NCI-H526 (cell line): ENCODE data around the gene IKBKE.

Experiments used
- DNase-seq, 2 experiments: peaks; one replicate each; lab custom pipeline; 2025; lab: John Stamatoyannopoulos, UW

IKBKE gene

DNA sequence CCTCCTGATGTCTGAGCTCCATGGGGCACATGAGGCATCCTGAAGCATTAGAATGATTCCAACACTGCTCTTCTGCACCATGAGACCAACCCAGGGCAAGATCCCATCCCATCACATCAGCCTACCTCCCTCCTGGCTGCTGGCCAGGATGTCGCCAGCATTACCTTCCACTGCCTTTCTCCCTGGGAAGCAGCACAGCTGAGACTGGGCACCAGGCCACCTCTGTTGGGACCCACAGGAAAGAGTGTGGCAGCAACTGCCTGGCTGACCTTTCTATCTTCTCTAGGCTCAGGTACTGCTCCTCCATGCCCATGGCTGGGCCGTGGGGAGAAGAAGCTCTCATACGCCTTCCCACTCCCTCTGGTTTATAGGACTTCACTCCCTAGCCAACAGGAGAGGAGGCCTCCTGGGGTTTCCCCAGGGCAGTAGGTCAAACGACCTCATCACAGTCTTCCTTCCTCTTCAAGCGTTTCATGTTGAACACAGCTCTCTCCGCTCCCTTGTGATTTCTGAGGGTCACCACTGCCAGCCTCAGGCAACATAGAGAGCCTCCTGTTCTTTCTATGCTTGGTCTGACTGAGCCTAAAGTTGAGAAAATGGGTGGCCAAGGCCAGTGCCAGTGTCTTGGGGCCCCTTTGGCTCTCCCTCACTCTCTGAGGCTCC lies 26.0 kb downstream of the IKBKE start:
- no peak for DNase-seq

DNA sequence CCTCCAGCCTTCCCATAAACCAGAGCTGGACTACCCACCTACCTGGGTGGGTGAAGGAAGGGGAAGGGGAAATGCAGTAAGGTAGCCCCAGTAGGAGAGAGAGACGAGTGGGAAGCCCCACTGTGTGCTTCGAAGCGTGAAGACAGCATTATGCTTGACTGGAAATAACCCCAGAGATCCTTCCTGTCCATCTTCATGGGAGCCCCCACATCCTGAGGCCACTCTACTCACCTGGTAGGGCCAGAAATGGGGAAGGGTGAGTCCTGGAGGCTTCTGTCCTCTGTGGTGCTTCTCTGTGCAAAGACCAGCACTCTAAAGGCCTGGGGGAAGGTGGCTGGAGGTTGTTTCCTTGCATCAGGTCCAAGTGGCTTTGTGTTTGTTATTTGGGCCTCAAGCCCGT lies 27.1 kb downstream of the IKBKE start:
- no peak for DNase-seq

DNA sequence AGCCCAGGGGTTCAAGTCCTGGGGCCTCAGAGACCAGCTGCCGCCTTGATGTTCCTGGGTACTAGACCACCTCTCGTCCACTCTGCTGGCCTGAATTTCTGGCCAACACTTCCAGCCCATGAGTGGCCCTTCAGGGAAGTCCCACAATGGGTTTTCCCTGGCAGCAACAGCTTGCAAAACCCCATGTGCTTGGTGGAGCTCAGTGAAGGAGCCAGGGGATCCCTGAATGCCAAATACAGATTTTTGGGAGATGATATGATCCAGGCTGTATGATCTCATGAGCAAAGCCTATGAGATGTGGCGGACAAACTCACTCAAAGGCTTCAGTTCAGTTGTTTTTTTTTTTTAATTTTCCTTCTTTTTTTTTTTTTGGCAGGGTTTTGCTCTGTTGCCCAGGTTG lies 27.5 kb downstream of the IKBKE start:
- DNase-seq: no peak

DNA sequence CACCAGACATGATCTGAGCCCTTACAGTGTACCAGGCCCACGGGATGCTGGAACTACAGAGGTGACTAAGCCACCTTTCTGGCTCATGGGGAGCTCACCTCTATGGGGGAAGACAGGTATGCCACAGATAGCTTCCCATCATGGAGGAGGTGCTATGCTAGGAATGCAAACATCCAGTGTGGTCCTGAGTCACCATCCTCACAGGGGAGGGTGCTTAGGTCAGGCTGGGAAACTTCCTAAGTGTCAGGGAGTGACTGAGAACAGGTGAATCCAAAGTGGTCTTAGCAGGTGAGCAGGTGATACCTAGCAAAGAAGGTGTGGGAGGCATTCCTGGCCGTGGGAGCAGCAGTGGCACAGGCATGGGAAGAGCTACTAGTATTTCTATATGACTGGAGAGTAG lies 28.4 kb downstream of the IKBKE start:
- DNase-seq: no peak

DNA sequence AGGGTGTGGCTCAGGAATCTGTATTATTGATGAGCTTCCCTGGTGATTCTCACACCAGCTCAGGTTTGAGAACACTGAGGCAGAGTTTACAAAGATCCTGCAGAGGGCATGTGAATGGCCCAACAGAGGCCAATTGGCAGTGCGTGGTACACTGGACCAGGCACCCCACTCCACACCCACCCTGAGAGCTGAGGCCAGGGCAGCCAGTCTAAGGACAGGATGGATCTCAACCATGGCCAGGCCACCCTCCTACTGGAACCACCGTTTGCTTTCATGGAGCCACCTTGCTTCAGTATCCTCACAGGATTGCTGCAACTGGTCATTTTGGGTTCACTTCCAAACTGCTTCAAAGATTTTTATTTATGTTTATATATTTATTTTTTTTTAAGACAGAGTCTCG lies 29.8 kb downstream of the IKBKE start:
- no peak for DNase-seq

DNA sequence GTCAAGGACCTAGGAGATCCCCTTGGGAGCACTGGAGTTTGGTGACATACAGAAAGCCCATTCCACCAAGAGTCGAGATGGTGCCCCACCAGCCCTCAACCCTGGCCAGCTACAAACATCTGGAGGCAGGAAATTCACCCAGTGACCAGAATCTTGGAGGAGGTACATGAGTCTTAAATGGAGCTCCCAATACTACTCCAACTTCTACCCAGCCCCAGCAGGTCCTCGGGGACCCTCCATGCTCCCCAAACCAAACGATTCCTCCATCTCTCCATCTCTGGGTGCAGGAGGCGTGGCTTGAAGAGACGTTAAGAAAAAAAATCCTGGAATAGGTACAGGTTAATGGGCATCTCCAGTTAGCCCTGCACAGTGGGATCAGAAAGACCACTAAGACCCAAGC lies 31.6 kb downstream of the IKBKE start:
- DNase-seq: no peak

DNA sequence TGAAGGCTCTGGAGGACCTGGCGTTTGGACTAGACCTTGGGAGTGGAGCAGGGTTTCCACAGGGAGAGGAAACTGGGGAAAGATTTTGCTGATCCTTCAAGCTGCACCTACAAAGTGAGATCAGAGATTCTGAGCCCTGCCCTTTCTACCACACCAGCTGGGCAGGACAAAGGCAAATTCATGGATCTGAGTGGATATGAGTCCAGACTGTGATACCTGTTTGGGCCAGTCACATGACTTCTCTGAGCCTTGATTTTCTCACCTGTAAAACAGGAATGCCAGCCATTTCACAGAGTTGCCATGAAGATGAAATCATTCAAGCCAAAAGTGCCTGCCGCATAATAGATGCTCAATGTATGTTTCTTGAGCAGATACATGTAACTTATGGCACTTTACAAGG lies 32.1 kb downstream of the IKBKE start:
- DNase-seq: no peak

DNA sequence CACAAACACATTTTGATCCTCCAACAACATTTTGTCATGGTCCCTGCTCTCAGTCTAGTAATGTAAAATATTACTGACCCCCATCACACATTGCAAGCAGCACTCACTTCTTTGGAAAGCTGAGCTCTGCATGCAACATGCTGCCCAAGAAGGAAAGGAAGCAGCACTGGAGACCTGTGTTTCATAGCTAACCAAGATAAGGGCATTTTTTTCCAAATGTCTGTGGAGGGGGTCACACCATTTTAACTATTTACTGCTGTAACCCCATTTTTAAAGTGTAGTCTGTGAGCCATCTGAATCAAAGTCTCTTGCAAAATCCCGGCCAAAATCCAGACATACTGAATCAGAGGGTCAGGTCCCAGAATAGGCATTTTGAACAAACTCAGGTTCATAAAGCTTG lies 32.5 kb downstream of the IKBKE start:
- DNase-seq: no peak

DNA sequence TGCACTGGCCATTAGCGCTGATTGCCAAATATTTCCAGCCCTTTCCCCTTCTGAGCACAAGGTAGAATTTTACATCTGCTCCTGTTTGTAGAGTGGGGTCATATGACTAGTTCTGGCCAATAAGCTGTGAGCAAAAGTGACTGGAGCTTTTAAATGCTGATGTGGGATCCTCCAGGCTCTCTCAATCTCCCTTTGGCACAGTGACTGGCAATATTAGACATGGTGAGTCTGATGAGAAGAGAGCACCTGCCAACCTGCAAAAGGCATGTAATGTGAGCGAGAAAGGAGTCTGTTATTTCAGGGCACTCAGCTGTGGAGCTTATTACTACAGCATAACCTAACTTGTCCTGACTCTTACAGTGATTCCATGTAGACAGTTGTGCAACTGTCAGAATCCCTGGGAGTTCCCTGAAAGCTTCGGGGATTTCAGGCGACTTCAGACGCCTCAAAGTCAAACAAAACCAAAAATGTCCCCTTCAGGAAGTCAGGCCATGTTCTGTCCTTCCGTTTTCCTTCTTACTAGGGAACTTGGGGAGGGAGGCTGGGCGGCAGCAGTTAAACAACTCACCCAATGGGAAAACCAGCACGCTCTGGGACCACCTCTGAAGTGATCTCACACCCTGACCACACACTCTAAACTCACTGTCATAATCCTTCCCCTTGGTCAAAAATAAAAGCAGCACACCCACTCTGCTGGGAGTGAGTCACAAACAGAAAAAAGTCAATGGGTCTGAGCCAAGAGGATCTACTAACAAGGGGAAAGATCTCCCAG lies 33.5 kb downstream of the IKBKE start:
- DNase-seq: no peak

DNA sequence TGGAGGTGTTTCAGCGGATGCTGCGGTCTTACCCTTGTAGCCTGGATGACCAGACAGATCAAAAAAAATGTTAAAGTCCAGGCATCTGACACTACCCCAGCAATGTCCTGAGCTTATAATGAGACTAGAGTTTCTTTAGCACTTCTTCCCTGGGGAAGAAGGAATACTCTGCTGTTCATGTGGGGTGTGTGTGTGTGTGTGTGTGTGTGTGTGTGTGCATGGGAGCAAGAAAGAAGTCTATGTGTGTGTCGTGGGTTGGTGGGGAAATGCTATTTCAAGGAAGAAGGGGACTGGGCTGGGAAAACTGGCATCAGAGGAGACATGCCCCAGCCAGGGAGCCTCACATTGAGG lies 34.1 kb downstream of the IKBKE start:
- no peak for DNase-seq

DNA sequence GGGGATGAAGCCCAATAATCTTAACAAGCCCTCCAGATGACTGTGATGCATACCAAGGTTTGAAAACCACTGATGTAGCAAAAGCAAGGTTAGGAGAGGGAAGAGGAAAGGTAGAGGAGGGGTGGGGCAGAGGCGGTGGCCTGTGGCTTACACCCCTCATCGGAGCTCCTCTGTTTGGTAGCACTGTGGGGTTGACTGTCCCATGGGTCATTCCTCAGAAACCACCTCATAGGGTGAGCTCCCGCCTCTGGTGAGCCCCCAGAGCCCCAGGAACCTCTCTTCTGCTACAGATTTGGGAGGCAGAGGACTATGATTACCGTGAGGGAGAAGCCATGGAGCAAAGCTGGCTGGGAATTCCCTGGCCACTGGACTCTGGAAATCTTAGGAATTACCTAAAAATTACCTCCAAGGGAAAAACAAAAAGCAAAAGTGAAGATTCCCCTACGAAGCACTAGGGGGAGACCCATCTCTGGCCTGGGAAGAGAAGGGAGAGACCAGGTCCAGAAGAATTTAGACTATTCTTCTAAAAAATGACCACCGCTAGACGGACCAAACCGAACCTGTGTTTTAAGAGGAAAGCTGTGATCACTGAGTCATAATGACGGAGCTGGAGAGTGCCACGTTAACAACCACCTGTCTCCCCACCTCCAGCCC lies 35.6 kb downstream of the IKBKE start:
- DNase-seq: no peak

DNA sequence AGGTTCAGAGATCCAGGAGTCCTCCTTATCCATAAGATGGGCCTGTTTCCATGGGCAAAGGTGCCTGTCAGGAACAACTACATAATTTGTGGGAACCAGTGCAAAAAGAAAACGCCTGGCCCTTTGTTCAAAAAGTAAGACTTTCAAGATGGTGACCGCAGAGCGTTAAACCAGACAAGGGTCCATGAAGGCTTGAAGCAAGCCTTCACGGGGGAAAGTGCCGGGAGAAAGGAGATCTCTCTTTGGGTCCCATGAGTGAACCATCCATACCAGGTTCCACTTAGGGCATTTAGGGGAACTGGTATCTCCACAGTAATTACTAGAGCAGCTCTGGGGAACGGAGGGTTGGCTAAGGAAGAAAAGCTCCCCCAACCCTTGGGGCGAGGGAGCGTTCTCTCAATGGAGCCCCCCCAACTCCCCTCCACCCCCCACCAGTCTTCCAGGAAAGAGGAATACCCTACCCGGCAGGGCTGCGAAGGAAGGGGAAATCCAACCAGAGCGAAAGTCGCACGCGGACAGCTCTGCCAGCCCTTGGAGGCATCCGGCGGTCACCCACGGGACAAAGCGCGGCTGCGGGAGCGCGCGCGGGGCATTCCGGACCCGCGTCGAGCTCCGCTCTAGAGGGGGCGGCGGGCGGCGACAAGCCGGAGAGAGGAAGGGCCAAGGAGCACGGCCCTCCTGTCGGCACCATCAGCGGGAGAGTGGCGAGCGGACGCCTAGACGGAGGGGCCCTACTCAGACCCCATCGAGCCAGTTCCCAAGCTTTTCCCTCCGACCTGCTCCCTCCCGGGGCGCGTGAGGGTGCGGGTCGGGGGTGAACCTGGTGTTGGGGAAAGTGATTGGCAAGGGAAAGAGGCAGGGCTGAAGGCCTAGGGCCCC lies 36.4 kb downstream of the IKBKE start:
- no peak for DNase-seq

DNA sequence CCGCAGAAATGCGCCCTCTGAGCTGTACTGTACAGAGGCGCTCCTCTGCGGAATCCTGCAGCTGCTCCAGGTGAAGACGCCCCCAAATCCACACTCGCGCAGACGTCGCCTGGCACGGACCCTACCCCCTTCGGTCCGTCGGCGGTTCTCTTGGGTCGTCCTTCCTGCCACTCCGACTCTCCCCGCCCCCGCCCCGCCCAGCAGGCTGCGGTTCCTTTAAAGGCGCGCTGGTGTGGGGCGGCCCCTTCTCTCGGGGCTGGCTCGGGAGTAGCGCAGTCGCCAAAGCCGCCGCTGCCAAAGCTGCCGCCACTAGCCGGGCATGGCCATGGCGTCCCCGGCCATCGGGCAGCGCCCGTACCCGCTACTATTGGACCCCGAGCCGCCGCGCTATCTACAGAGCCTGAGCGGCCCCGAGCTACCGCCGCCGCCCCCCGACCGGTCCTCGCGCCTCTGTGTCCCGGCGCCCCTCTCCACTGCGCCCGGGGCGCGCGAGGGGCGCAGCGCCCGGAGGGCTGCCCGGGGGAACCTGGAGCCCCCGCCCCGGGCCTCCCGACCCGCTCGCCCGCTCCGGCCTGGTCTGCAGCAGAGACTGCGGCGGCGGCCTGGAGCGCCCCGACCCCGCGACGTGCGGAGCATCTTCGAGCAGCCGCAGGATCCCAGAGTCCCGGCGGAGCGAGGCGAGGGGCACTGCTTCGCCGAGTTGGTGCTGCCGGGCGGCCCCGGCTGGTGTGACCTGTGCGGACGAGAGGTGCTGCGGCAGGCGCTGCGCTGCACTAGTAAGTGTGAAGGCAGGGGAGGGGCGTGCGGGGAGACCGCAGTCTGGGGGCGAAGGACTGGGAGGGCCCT lies 37.2 kb downstream of the IKBKE start, which contains the start of gene RASSF5:
Gene RASSF5 (plus strand): TSS at position 248 of the 846 bp plus-strand sequence. CDS start 72 bp downstream, at position 320.
- DNase-seq: peak in 1 of 2 experiments; percentile 62

DNA sequence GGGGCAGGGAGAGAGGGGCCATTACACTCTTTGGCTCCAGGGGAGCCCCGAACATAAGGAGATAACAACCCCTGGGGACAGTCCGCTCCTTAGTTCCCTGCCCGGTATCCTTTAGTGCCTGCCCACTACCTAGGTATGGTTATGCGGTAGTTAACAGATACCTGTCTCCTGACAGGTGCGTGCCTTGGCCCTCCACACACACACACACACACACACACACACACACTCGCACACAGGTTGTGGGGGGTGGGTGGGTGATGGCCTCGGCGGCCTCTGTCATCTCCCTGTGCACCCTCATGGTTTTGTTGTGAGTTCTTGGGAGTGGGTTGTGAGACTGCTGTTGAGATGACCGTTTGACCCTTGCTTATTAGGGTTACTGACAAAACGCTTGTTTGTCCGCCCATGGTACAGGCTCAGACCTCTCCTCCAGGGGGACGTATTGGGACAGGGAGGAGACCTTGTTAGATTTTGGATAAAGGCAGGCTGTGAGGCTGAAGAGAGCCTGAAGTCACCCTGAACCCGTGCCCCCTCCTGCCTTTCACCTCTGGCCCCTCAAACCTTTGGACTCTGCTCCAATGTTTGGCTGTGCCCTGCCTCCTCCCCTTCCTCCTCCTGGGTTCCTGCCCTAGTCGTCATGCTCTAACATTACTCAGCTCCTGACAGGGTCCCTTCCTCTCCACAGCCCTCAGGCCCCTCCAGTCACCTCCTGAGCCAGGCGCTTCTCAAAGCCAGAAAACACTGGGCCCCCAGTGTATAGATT lies 38.0 kb downstream of the IKBKE start:
- no peak for DNase-seq

DNA sequence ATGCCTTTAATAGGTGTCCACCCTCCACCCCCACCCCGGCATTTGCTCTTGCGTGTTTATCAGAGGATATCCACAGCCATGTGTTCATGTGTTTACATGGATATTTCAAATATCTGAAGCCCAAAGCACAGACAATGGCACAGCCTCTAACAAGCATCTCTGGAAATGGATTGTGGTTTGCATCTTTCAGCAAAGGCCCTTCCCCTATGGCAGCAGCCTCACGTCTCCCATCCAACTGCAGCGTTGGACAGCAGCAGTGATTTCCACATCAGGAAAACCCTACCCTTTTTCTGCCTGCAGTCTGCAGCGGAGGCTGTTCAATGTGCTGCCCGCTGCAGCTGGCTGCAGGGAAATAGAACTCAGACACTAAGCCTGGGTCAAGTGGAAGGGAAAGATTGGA lies 38.7 kb downstream of the IKBKE start:
- DNase-seq: no peak

DNA sequence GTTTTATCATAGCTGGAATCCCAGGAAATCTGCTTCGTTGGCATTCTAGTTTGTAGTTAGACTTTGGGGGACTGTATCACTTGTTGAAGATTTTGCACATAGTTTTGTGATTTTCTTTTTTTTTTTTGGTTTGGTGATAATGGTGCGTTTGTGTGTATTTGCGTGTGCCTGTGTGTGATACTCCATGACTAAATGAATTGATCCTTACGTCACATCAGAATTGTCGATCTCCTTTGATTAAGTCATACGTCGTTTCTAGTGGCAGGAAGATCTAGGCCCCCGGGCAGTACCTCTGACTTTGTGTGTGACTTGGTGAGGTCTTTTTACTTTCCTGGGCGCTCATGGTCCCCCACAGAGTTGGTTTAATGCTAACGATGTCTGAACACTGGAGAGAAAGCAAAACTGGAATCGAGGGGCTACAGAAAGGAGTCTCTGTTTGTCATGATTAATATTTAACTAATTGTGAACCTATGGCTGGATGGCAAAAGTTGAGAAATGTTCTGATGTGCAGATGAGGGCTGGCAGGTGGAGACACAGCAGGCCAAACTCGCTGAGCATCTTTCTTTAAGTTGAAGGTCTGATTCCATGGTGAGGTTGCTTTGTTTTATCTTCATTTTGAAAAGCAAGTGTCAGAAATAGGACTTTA lies 39.5 kb downstream of the IKBKE start:
- DNase-seq: no peak

DNA sequence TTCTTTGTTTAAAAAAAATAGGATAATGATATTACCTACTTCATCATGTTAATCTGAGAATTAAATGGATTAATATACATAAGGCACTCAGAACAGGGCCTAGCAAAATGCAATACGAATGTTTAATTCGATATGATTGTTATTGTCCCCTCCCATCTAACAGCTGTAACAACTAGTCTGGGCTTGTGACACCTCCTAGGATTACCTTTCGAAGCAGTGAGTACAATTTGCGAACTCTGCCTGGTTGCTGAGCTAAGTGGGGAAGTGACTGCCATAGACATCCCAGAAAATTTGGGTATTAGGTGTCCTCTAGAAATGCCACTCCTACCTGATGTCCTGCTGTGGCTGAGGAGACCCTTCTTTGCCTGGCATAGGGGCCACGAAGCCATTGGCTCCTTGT lies 40.1 kb downstream of the IKBKE start:
- no peak for DNase-seq

DNA sequence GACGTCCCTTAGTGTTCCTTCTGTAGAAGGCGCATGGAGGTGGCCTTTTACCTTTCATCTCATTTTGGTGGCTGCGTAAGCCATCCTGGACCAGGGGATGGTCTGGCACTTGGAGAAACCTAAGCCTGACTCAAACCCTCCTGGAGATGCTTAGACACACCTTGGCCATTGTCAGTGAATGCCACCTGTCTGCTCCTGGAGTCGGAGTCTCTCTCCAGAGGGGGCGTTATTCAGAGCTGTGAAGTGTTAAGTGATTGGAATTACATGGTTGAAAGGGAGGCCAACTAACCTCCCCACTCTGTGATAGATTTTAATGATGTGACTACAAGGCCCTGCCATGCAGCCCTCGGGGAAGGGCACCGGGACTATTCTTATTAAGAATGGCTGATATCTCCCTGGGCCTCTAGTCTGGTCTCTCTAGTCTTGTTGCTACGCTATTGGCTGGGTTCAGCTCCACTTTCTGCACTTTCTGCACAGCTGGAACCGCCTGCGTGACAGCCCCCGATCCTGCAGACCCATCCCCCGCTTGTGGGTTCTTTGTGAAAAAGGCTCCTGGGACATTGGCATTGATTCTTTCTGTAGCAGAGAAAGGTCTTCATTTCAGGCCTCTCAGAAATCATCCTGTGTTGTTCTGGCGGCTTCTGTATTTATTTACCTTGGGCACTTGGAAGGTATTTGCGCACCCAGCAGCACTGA lies 41.2 kb downstream of the IKBKE start:
- peak in 1 of 2 experiments; percentile 15 for DNase-seq

DNA sequence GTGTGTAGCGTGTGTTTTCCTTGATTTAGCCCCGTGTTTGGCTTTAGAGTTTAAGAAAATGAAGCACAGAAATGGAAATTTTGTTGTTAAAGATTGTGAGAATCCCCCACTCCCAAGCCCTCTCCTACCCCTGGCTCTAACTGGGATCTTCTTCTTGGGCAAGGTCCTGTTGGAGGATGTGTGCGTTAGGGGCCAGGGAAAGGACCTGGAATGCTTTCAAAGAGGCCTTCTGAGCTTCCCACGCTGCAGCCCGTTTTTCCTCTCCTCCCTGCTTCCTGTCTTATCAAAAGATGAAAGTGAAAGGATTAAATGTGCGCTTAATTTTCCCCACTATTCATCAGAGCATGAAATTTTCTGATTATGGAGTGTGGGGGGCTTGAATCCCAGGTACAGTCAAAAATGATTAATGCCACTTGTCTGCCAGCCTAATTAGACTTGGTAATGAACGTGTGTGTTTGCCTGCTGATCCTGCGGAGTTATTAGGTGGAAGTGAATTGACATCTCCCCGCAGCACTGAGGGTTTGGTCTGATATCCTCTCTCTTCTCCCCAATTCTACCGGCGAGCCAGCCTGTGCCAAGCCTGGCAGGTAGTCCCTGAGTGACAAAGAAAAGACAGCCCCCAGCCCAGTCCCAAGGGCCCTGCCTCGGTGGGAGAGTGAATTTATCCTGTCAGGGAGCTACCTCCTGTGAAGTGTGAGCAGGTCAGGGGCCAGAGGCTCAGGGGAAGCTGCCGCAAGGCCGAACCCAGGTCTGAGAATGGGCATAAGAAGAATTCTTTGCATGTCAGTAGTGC lies 42.0 kb downstream of the IKBKE start:
- peak; percentile 1 to 12 for DNase-seq
